ENCODE results near the gene TMEM141.

GRCh38 chr9:136745389-136746154 is 45.6 kb upstream of the TMEM141 start:
- TF ChIP-seq CTCF (IDR thresholded peaks at IDR 0.05) (no peak), POLR2A (IDR thresholded peaks at IDR 0.05) (no peak), EP300 (IDR thresholded peaks at IDR 0.05) (no peak)
